ENCODE measurements around the gene TTC17. TPM values are rescaled to one million over a fixed set of nuclear protein-coding genes. Genes with fewer than 3 reads are reported as not detected.
A peak's percentile ranks its signal among the peaks of the same experiment; 100 is the strongest.

The TTC17 gene
- total RNA-seq, 1 donor from 2014 or later, result 105 TPM

GRCh38 chr11:43503417-43503816, 144.7 kb downstream of the TTC17 start:
- no peaks in the 10 kb centered on the region for H3K9me3 ChIP-seq

GRCh38 chr11:43504316-43504950, 145.7 kb downstream of the TTC17 start:
- H3K4me1 ChIP-seq, result no peaks in the 10 kb centered on the region
- no peak overlapping the region for H3K27ac ChIP-seq
- no peak overlapping the region for H3K4me3 ChIP-seq
- no peak for DNase-seq
- H3K9me3 ChIP-seq, result no peaks in the 10 kb centered on the region
- ATAC-seq, result peak; percentile 22 to 35
- intact Hi-C loops (cut with DNase I), result no loop called here
- peaks cover 3% of the 10 kb centered on the region for H3K27me3 ChIP-seq (ENCODE audit: low read depth)
- H3K36me3 ChIP-seq, result no peaks in the 10 kb centered on the region
- TF ChIP-seq, protein P1, sequence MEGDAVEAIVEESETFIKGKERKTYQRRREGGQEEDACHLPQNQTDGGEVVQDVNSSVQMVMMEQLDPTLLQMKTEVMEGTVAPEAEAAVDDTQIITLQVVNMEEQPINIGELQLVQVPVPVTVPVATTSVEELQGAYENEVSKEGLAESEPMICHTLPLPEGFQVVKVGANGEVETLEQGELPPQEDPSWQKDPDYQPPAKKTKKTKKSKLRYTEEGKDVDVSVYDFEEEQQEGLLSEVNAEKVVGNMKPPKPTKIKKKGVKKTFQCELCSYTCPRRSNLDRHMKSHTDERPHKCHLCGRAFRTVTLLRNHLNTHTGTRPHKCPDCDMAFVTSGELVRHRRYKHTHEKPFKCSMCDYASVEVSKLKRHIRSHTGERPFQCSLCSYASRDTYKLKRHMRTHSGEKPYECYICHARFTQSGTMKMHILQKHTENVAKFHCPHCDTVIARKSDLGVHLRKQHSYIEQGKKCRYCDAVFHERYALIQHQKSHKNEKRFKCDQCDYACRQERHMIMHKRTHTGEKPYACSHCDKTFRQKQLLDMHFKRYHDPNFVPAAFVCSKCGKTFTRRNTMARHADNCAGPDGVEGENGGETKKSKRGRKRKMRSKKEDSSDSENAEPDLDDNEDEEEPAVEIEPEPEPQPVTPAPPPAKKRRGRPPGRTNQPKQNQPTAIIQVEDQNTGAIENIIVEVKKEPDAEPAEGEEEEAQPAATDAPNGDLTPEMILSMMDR (IDR thresholded peaks at IDR 0.05), result no peak

More at GRCh38 chr11:43503417-43503816, 144.7 kb downstream of the TTC17 start:
- ATAC-seq, result no peak
- Histone ChIP-seq H3K36me3 (no peaks in the 10 kb centered on the region), H3K4me3 (no peak overlapping the region), H3K4me1 (no peaks in the 10 kb centered on the region), H3K27me3 (ENCODE audit: low read depth) (peaks cover 3% of the 10 kb centered on the region), H3K27ac (no peak overlapping the region)
- intact Hi-C loops (cut with DNase I), result no loop called here
- TF ChIP-seq, protein P1 (IDR thresholded peaks at IDR 0.05), result no peak
- no peak for DNase-seq

DNA sequence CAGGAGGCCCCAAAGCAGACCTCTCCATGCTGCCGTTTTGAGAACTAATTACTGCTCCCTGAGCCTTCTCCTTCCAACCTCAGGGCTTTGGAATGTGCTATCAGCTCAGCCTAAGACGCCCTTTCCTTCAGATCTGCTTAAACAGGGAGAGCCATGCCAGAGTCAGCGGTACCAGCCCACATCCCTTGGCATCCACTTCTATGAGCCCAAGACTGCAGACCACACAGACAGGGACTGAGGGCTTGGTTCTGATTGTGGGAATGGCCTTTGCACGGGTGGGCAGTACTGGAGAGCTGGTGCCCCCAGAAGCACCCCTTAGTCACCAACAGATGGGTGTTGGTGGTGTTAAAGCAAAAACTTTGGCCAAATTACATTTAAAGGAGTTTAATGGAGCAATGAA, 146.5 kb downstream of the TTC17 start:
- DNase-seq (no peak), ATAC-seq (no peak)
- Histone ChIP-seq H3K27me3 (ENCODE audit: low read depth) (peaks cover 3% of the 10 kb centered on the region), H3K4me1 (no peaks in the 10 kb centered on the region), H3K9me3 (no peaks in the 10 kb centered on the region), H3K27ac (no peak overlapping the region), H3K4me3 (no peak overlapping the region), H3K36me3 (no peaks in the 10 kb centered on the region)
- TF ChIP-seq, protein P1 (IDR thresholded peaks at IDR 0.05), result no peak
- intact Hi-C loops (cut with DNase I), result no loop called here

DNA sequence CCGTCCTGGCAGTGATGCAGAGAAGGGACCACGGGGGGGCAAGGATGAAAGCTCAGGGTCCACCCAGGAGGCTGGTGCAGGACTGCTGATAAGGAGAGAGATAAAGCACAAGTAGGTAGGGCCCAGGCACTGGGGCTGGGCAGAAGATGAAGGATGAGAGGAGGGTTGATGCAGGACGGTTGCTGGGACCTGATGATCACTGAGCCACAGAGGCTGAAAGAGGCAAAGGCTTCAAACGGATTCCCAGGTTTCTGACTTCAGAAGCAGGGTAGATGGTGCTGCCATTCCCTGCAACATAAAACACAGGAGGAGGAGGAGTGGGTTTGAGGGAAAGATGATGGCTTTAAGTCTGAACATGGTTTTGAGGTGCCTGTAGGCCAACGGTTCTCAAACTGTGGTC, 148.5 kb downstream of the TTC17 start:
- Histone ChIP-seq H3K4me3 (no peak overlapping the region), H3K9me3 (no peaks in the 10 kb centered on the region), H3K36me3 (no peaks in the 10 kb centered on the region), H3K27me3 (ENCODE audit: low read depth) (no peaks in the 10 kb centered on the region), H3K4me1 (no peaks in the 10 kb centered on the region), H3K27ac (no peak overlapping the region)
- TF ChIP-seq, protein P1 (IDR thresholded peaks at IDR 0.05), result no peak
- intact Hi-C loops (cut with DNase I), result no loop called here
- ATAC-seq, result no peak
- DNase-seq, result no peak

DNA sequence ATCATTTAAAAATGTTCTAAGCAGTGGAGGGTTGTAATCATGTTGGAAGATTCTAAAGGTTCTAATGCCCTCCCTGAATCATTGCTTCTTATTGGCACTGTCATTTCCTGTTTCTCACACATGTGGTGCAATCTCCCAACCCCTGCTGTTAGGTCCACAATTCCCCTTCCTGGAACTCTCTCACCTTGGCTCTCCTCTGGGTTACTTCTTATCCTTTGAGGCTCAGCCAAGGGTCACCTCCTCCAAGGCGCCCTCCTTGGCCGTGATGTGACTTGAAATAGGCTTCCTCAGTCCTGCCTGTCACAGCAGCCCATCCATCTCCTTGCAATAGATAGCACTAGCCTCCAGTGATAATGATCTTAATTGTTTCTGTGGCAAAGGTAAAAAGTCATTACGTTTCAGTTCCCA, 149.8 kb downstream of the TTC17 start:
- H3K27me3 ChIP-seq (ENCODE audit: low read depth), result no peaks in the 10 kb centered on the region
- no peak for ATAC-seq
- intact Hi-C loops (cut with DNase I), result no loop called here

More for the DNA sequence above, 149.8 kb downstream of the TTC17 start:
- TF ChIP-seq, protein P1 (IDR thresholded peaks at IDR 0.05), result no peak
- no peaks in the 10 kb centered on the region for H3K9me3 ChIP-seq
- H3K27ac ChIP-seq, result no peak overlapping the region
- DNase-seq, result no peak
- no peak overlapping the region for H3K4me3 ChIP-seq
- H3K36me3 ChIP-seq, result no peaks in the 10 kb centered on the region
- no peaks in the 10 kb centered on the region for H3K4me1 ChIP-seq
